Prostate gland (tissue), 2 donors: ENCODE data around the gene LRRN3.

ENCODE experiments used
- CTCF ChIP-seq, 4 experiments: fragments of 200-600 bp in 2 of 4; fragments of 450-650 bp in 2 of 4; sonication (generic) in 2 of 4; IDR thresholded peaks; 1 replicate in 3 of 4; 2 replicates in 1 of 4; pipeline ENCODE4 v1.5.1; 2016 to 2019; ENCODE audit warnings: antibody characterized with exemption in 4 of 4, mild to moderate bottlenecking in 2 of 4, moderate library complexity in 2 of 4
- POLR2A ChIP-seq: fragments of 450-650 bp; IDR thresholded peaks from one replicate; pipeline ENCODE4 v1.6.1; 2016; ENCODE audit warnings: antibody characterized with exemption, mild to moderate bottlenecking
- POLR2AphosphoS5 ChIP-seq: sonication (generic); formaldehyde crosslinking; IDR thresholded peaks from one replicate; pipeline ENCODE4 v1.6.1; 2017; ENCODE audit warnings: antibody characterized with exemption

GRCh38 chr7:111059833-111060232 lies 31.1 kb upstream of the LRRN3 start:
- TF ChIP-seq POLR2A (no peak), CTCF (IDR thresholded peaks at IDR 0.05) (no peak), POLR2AphosphoS5 (no peak)
